HepG2 (cell line): ENCODE results near the gene CKS2.

Source experiments
- FOXP4 ChIP-seq: sonication (generic); formaldehyde crosslinking; IDR thresholded peaks from 2 replicates; pipeline ENCODE4 v1.4.0; 2020; ENCODE audit warnings: missing genetic modification reagents
- MAF1 ChIP-seq: sonication (generic); formaldehyde crosslinking; IDR thresholded peaks from 2 replicates; pipeline ENCODE4 v1.5.0; 2020; ENCODE audit warnings: missing genetic modification reagents, borderline replicate concordance
- POLR2AphosphoS5 ChIP-seq: IDR thresholded peaks from 2 replicates; pipeline ENCODE4 v1.6.1; 2012; ENCODE audit warnings: low read depth, low read length
- RAD21 ChIP-seq: fragments of 450-650 bp; formaldehyde crosslinking; IDR thresholded peaks from 2 replicates; pipeline ENCODE4 v1.5.0; 2020; ENCODE audit warnings: mild to moderate bottlenecking
- REST ChIP-seq, 2 experiments: IDR thresholded peaks; 2 replicates each; pipeline ENCODE4 v1.6.1; 2011 to 2012; ENCODE audit warnings: low read length in 2 of 2, borderline replicate concordance in 1 of 2, low read depth in 1 of 2, mild to moderate bottlenecking in 1 of 2, moderate library complexity in 1 of 2
- TAF1 ChIP-seq: sonication (generic); formaldehyde crosslinking; IDR thresholded peaks from 2 replicates; pipeline ENCODE4 v1.4.0; 2020; ENCODE audit warnings: missing genetic modification reagents
- TP53 ChIP-seq: sonication (generic); formaldehyde crosslinking; conservative IDR thresholded peaks from 2 replicates; pipeline ENCODE4 v1.4.0; 2020; ENCODE audit warnings: missing genetic modification reagents

GRCh38 chr9:89349607-89350006 is 38.6 kb downstream of the CKS2 start:
- TF ChIP-seq POLR2AphosphoS5: no peak
- no peak for TF ChIP-seq TP53 (CRISPR knock-in tag)
- TF ChIP-seq TAF1 (CRISPR knock-in tag): no peak
- no peak for TF ChIP-seq RAD21 (CRISPR knock-in tag)
- no peak for TF ChIP-seq FOXP4 (CRISPR knock-in tag)
- TF ChIP-seq REST (IDR thresholded peaks at IDR 0.05; ENCODE audit: borderline replicate concordance in 1 of 2, low read depth in 1 of 2, low read length in 2 of 2): no peak
- TF ChIP-seq MAF1 (CRISPR knock-in tag): no peak
